Sigmoid colon (tissue), 4 donors: Measurements from ENCODE around the gene CCDC185.

Source experiments
- EP300 ChIP-seq, 4 donors: sonication (generic); formaldehyde crosslinking; IDR thresholded peaks; one replicate each; pipeline ENCODE4 v1.6.1; 2017; ENCODE audit warnings: antibody characterized with exemption in 4 of 4
- POLR2A ChIP-seq, 2 donors: fragments of 450-650 bp; IDR thresholded peaks; one replicate each; pipeline ENCODE4 v1.6.1; 2016; ENCODE audit warnings: antibody characterized with exemption in 2 of 2, mild to moderate bottlenecking in 2 of 2, moderate library complexity in 2 of 2
- POLR2AphosphoS5 ChIP-seq, 4 donors: sonication (generic); formaldehyde crosslinking; IDR thresholded peaks; one replicate each; pipeline ENCODE4 v1.6.1; 2017; ENCODE audit warnings: antibody characterized with exemption in 4 of 4
- TF ChIP-seq, protein P1 (sequence below), 4 experiments: fragments of 450-650 bp in 3 of 4; fragments of 200-600 bp in 1 of 4; IDR thresholded peaks; one replicate each; pipeline ENCODE4 v1.5.1; 2016 to 2019; ENCODE audit warnings: antibody characterized with exemption in 4 of 4, mild to moderate bottlenecking in 3 of 4, moderate library complexity in 2 of 4

DNA sequence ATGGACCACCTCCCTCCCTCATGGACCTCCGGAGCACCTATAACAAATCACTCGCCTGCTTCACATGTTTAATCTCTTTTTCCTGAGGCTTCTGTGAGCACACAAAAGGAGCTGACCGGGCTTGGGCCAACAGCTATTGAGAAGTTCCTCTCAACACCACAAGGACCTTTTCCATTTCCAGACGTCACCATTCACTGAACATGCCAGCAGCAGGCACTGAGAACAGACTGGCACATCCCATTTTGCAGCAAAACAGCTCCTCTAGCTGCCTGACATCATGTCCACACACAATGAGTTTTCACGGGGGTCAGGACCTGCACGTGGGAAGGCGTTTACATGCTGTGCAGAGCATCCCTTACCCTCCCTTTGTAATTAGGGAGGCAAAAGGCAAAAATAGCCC is 40.3 kb upstream of the CCDC185 start:
- TF ChIP-seq, protein P1, sequence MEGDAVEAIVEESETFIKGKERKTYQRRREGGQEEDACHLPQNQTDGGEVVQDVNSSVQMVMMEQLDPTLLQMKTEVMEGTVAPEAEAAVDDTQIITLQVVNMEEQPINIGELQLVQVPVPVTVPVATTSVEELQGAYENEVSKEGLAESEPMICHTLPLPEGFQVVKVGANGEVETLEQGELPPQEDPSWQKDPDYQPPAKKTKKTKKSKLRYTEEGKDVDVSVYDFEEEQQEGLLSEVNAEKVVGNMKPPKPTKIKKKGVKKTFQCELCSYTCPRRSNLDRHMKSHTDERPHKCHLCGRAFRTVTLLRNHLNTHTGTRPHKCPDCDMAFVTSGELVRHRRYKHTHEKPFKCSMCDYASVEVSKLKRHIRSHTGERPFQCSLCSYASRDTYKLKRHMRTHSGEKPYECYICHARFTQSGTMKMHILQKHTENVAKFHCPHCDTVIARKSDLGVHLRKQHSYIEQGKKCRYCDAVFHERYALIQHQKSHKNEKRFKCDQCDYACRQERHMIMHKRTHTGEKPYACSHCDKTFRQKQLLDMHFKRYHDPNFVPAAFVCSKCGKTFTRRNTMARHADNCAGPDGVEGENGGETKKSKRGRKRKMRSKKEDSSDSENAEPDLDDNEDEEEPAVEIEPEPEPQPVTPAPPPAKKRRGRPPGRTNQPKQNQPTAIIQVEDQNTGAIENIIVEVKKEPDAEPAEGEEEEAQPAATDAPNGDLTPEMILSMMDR (IDR thresholded peaks at IDR 0.05) = no peak
- TF ChIP-seq POLR2A (IDR thresholded peaks at IDR 0.05) (no peak), EP300 (IDR thresholded peaks at IDR 0.05) (no peak), POLR2AphosphoS5 (IDR thresholded peaks at IDR 0.05) (no peak)
